Panc1 (cell line): ENCODE results near the gene PRDM1. TPM values are rescaled to one million over a fixed set of nuclear protein-coding genes. Genes with fewer than 3 reads are reported as not detected.

Experiments
- ATAC-seq: fragments of 200-7000 bp; cut with Tn5 transposase; 2 replicates; pipeline ENCODE4 v1.9.1; 2020; ENCODE audit warnings: mild to moderate bottlenecking, moderate library complexity
- BruUV-seq: library from RNA; stranded (reverse); fragments of 400-500 nt; replicated peaks from 2 replicates; lab custom pipeline; 2021; lab: Mats Ljungman, UMichigan
- CTCF ChIA-PET: fragments of 300-600 bp; sonication (Branson Sonifier 250); formaldehyde crosslinking; loops from one replicate; lab custom pipeline; 2022; ENCODE audit warnings: antibody characterized with exemption; lab: Charles Lee
- POLR2A ChIA-PET: fragments of 300-600 bp; sonication (Branson Sonifier 250); formaldehyde crosslinking; loops from one replicate; lab custom pipeline; 2022; ENCODE audit warnings: antibody characterized with exemption; lab: Charles Lee
- DNase-seq: peaks from one replicate; pipeline ENCODE4 v3.0.0-alpha.2; 2010; ENCODE audit warnings: low read depth, low spot score
- H3K27ac ChIP-seq: 2 replicates; pipeline ENCODE4 v1.5.1; 2011; ENCODE audit warnings: mild to moderate bottlenecking, low read length, inconsistent platforms
- H3K27me3 ChIP-seq: fragments of 200-500 bp; sonication (Bioruptor generic); 2 replicates; pipeline ENCODE4 v1.6.0; 2014; ENCODE audit warnings: low read length, inconsistent platforms; ENCODE audit not compliant: control insufficient read depth, insufficient read depth
- H3K36me3 ChIP-seq: fragments of 200-500 bp; sonication (Bioruptor generic); 2 replicates; pipeline ENCODE4 v1.5.1; 2014; ENCODE audit warnings: inconsistent platforms, mild to moderate bottlenecking, low read length, moderate library complexity; ENCODE audit not compliant: control insufficient read depth, insufficient read depth
- H3K4me1 ChIP-seq: 2 replicates; pipeline ENCODE4 v1.5.1; 2011; ENCODE audit warnings: inconsistent platforms, mild to moderate bottlenecking, low read length, moderate library complexity; ENCODE audit not compliant: control insufficient read depth, insufficient read depth
- H3K4me3 ChIP-seq, 2 experiments: 2 replicates each; pipeline ENCODE4 v1.5.1; 2011 to 2012; ENCODE audit warnings: low read depth in 2 of 2, low read length in 2 of 2, mild to moderate bottlenecking in 2 of 2, inconsistent platforms in 1 of 2, moderate library complexity in 1 of 2
- H3K9me3 ChIP-seq: fragments of 200-500 bp; sonication (Bioruptor generic); 2 replicates; pipeline ENCODE4 v1.5.1; 2014; ENCODE audit warnings: low read depth, mild to moderate bottlenecking, inconsistent platforms, low read length, moderate library complexity; ENCODE audit not compliant: control insufficient read depth, insufficient read depth
- POLR2AphosphoS5 ChIP-seq: IDR thresholded peaks from 2 replicates; pipeline ENCODE4 v1.6.1; 2012; ENCODE audit warnings: mild to moderate bottlenecking, low read depth, low read length, moderate library complexity
- SIN3A ChIP-seq: IDR thresholded peaks from 2 replicates; pipeline ENCODE4 v1.6.1; 2012; ENCODE audit warnings: low read depth, mild to moderate bottlenecking, low read length, moderate library complexity, borderline replicate concordance; ENCODE audit not compliant: insufficient read depth
- TCF7L2 ChIP-seq: IDR thresholded peaks from 2 replicates; pipeline ENCODE4 v1.6.1; 2011; ENCODE audit warnings: mild to moderate bottlenecking, low read depth, low read length, inconsistent platforms
- in situ Hi-C: cut with HindIII; loops from 2 replicates; pipeline ENCODE4 v1.10.0; 2016; ENCODE audit warnings: low sequenced_read_pairs, low pct_unique_long_range_greater_than_20kb
- intact Hi-C: fragments of 100-400 bp; cut with micrococcal nuclease; formaldehyde crosslinking; loops from one replicate; pipeline ENCODE4 v1.10.0; 2022; ENCODE audit not compliant: unreplicated experiment
- total RNA-seq: library from RNA; stranded (reverse); gene quantifications from one replicate; pipeline ENCODE4 v1.2.1, GENCODE V29; 2021; ENCODE audit not compliant: unreplicated experiment
- TF ChIP-seq, protein P1 (sequence below), 2 experiments: IDR thresholded peaks; 2 replicates each; pipeline ENCODE4 v1.6.1; 2011 to 2012; ENCODE audit warnings: low read depth in 2 of 2, control low read depth in 1 of 2, low read length in 1 of 2, mild to moderate bottlenecking in 1 of 2, moderate library complexity in 1 of 2; ENCODE audit not compliant: insufficient read depth in 1 of 2
- TF ChIP-seq, protein P2 (sequence below): fragments of 450-650 bp; IDR thresholded peaks from 2 replicates; pipeline ENCODE4 v1.5.1; 2017; ENCODE audit warnings: mild to moderate bottlenecking

PRDM1 gene
- total RNA-seq, 1 experiment from 2014 or later, result 2.6 TPM

- Histone ChIP-seq H3K27me3 (no peaks in the 10 kb centered on the region), H3K4me3 (no peak overlapping the region), H3K4me1 (peaks cover 9% of the 10 kb centered on the region; the same call in 1 of the 2 replicates), H3K27ac (no peak overlapping the region), H3K9me3 (no peaks in the 10 kb centered on the region), H3K36me3 (no peaks in the 10 kb centered on the region)
- in situ Hi-C loops, result no loop called here
- no TSS peak for BruUV-seq
- DNase-seq (no peak), ATAC-seq (no peak)
- ChIA-PET CTCF (no interaction called here), POLR2A (no interaction called here)
- intact Hi-C loops, result no loop called here
- TF ChIP-seq POLR2AphosphoS5, result no peak
- TF ChIP-seq, protein P1, sequence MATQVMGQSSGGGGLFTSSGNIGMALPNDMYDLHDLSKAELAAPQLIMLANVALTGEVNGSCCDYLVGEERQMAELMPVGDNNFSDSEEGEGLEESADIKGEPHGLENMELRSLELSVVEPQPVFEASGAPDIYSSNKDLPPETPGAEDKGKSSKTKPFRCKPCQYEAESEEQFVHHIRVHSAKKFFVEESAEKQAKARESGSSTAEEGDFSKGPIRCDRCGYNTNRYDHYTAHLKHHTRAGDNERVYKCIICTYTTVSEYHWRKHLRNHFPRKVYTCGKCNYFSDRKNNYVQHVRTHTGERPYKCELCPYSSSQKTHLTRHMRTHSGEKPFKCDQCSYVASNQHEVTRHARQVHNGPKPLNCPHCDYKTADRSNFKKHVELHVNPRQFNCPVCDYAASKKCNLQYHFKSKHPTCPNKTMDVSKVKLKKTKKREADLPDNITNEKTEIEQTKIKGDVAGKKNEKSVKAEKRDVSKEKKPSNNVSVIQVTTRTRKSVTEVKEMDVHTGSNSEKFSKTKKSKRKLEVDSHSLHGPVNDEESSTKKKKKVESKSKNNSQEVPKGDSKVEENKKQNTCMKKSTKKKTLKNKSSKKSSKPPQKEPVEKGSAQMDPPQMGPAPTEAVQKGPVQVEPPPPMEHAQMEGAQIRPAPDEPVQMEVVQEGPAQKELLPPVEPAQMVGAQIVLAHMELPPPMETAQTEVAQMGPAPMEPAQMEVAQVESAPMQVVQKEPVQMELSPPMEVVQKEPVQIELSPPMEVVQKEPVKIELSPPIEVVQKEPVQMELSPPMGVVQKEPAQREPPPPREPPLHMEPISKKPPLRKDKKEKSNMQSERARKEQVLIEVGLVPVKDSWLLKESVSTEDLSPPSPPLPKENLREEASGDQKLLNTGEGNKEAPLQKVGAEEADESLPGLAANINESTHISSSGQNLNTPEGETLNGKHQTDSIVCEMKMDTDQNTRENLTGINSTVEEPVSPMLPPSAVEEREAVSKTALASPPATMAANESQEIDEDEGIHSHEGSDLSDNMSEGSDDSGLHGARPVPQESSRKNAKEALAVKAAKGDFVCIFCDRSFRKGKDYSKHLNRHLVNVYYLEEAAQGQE (IDR thresholded peaks at IDR 0.05; ENCODE audit: insufficient read depth in 1 of 2, low read depth in 2 of 2, low read length in 1 of 2), result no peak
- no peak for TF ChIP-seq SIN3A
- no peak for TF ChIP-seq TCF7L2
- TF ChIP-seq, protein P2, sequence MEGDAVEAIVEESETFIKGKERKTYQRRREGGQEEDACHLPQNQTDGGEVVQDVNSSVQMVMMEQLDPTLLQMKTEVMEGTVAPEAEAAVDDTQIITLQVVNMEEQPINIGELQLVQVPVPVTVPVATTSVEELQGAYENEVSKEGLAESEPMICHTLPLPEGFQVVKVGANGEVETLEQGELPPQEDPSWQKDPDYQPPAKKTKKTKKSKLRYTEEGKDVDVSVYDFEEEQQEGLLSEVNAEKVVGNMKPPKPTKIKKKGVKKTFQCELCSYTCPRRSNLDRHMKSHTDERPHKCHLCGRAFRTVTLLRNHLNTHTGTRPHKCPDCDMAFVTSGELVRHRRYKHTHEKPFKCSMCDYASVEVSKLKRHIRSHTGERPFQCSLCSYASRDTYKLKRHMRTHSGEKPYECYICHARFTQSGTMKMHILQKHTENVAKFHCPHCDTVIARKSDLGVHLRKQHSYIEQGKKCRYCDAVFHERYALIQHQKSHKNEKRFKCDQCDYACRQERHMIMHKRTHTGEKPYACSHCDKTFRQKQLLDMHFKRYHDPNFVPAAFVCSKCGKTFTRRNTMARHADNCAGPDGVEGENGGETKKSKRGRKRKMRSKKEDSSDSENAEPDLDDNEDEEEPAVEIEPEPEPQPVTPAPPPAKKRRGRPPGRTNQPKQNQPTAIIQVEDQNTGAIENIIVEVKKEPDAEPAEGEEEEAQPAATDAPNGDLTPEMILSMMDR, result no peak
Measured at GRCh38 chr6:106104941-106105340, 18.8 kb downstream of the PRDM1 start.

- TF ChIP-seq POLR2AphosphoS5, result no peak
- no peak for TF ChIP-seq SIN3A
- TF ChIP-seq, protein P1 (IDR thresholded peaks at IDR 0.05; ENCODE audit: insufficient read depth in 1 of 2, low read depth in 2 of 2, low read length in 1 of 2), result no peak
- no peak for TF ChIP-seq TCF7L2
- TF ChIP-seq, protein P2, result no peak
- H3K27ac ChIP-seq, result no peak overlapping the region
- ChIA-PET POLR2A (no interaction called here), CTCF (no interaction called here)
- BruUV-seq, result no TSS peak
- no peaks in the 10 kb centered on the region for H3K9me3 ChIP-seq
- intact Hi-C loops, result no loop called here
- H3K36me3 ChIP-seq, result no peaks in the 10 kb centered on the region
- no peak overlapping the region for H3K4me3 ChIP-seq
- no peaks in the 10 kb centered on the region for H3K27me3 ChIP-seq
- ATAC-seq, result no peak
- DNase-seq, result no peak
- in situ Hi-C loops, result no loop called here
- peaks cover 9% of the 10 kb centered on the region; the same call in 1 of the 2 replicates for H3K4me1 ChIP-seq
Measured at GRCh38 chr6:106105493-106105892, 19.4 kb downstream of the PRDM1 start.
